NB4 (cell line): ENCODE measurements around the gene CTF1.

Experiments used
- CTCF ChIP-seq: IDR thresholded peaks from one replicate; pipeline ENCODE4 v1.5.1; 2012; ENCODE audit warnings: low read depth, low read length
- MAX ChIP-seq: IDR thresholded peaks from 2 replicates; pipeline ENCODE4 v1.6.1; 2011; ENCODE audit warnings: low read depth, low read length
- POLR2A ChIP-seq: IDR thresholded peaks from 2 replicates; pipeline ENCODE4 v1.6.1; 2011; ENCODE audit warnings: mild to moderate bottlenecking; ENCODE audit not compliant: insufficient read length; ENCODE audit errors: extremely low read depth

GRCh38 chr16:30920891-30921290 is 24.5 kb downstream of the CTF1 start:
- TF ChIP-seq CTCF (no peak), MAX (no peak), POLR2A (no peak)
